ENCODE data around the gene PAXX. TPM values are rescaled to one million over a fixed set of nuclear protein-coding genes. Genes with fewer than 3 reads are reported as not detected.

Gene PAXX
- total and polyA plus RNA-seq, 9 of the 15 experiments (the other 6 are each of a cell fraction or from before 2014, with no cell fraction given), result 1.2 to 175 (median 38.5) TPM

- no peaks in the 10 kb centered on the region for H3K9me3 ChIP-seq (replicated peaks; ENCODE audit: control insufficient read depth, insufficient read depth, low read depth, low read length)
- in situ Hi-C loops (cut with MboI), result no loop called here
- intact Hi-C loops (cut with micrococcal nuclease), result no loop called here
- H3K4me2 ChIP-seq (ENCODE audit: insufficient read depth, low read length), result no peak overlapping the region
- ATAC-seq (no peak), DNase-seq (ENCODE audit: extremely low read depth in 1 of 4, low spot score in 3 of 4) (no peak), FAIRE-seq (no peak)
- no peaks in the 10 kb centered on the region for H3K79me2 ChIP-seq (ENCODE audit: control insufficient read depth, insufficient read depth, low read length)
- peak overlapping the region in 1 of 2 experiments; percentile 55; a peak in 1 of 4 replicates for H3K9ac ChIP-seq (ENCODE audit: insufficient read depth in 1 of 2, low read depth in 2 of 2, low read length in 2 of 2)
- CTCF ChIA-PET (ENCODE audit: low intra/inter-chr PET ratio), result no interaction called here
- H2AFZ ChIP-seq (ENCODE audit: low read depth, low read length), result no peak overlapping the region
- 10% methylated on average over 13 of the region's 14 CpGs for WGBS (ENCODE audit: insufficient coverage, low coverage, missing lambda C conversion rate)
- TF ChIP-seq SIN3A (IDR thresholded peaks at IDR 0.05; ENCODE audit: borderline replicate concordance in 2 of 2, control insufficient read depth in 1 of 2, low read depth in 2 of 2, low read length in 2 of 2), result no peak
- TF ChIP-seq MTA2 (IDR thresholded peaks at IDR 0.05; ENCODE audit: low read depth), result no peak
- TF ChIP-seq ZNF717 (CRISPR knock-in tag; IDR thresholded peaks at IDR 0.05), result no peak
- TF ChIP-seq ZNF77 (CRISPR knock-in tag; IDR thresholded peaks at IDR 0.05), result no peak
- TF ChIP-seq ZNF263 (CRISPR knock-in tag; IDR thresholded peaks at IDR 0.05; ENCODE audit: borderline replicate concordance), result no peak
- no peak for TF ChIP-seq CBX1 (IDR thresholded peaks at IDR 0.05; ENCODE audit: low read depth)
- POLR2A ChIA-PET, result interaction anchor here (1.0 kb wide), 1 partner anchor 19 kb away, joined by 6 read pairs; no protein-coding TSS in a partner anchor
- no peaks in the 10 kb centered on the region for H3K9me1 ChIP-seq (ENCODE audit: control insufficient read depth, insufficient read depth, low read length)
- H3K36me3 ChIP-seq (ENCODE audit: control insufficient read depth, insufficient read depth, low read length), result no peaks in the 10 kb centered on the region
- no peak overlapping the region for H3K4me3 ChIP-seq
- H3K27me3 ChIP-seq (ENCODE audit: control insufficient read depth in 2 of 2, insufficient read depth in 2 of 2, low read length in 2 of 2), result peaks cover 2 to 7% of the 10 kb centered on the region in 2 experiments; a peak in 3 of 5 replicates
- BruUV-seq (replicated peaks), result no TSS peak
- H3K27ac ChIP-seq (ENCODE audit: extremely low read depth, low read depth, low read length), result no peak overlapping the region
- 0 out of 2 replicates have a peak, but pooled peaks cover 4% of the 10 kb centered on the region for H4K20me1 ChIP-seq (replicated peaks; ENCODE audit: control insufficient read depth, insufficient read depth, low read length)
- peaks cover 0 to 62% of the 10 kb centered on the region in 2 experiments; a peak in 4 of 5 replicates for H3K4me1 ChIP-seq (replicated peaks in 1 of 2; ENCODE audit: control insufficient read depth in 2 of 2, insufficient read depth in 2 of 2, low read length in 2 of 2)
These were observed 36.9 kb upstream of the PAXX start for GRCh38 chr9:136955202-136955942.

Data from K562 (cell line).